ENCODE data around the gene ITIH4.

The ITIH4 gene

GRCh38 chr3:52770496-52771333 is 59.8 kb downstream of the ITIH4 start, which contains the start of gene NEK4 (continued):
- no peak for TF ChIP-seq ZNF555 (tag by site-specific recombination; conservative IDR thresholded peaks at IDR 0.05)
- TF ChIP-seq ZNF341 (tag by site-specific recombination; IDR thresholded peaks at IDR 0.05; ENCODE audit: low read depth), result peak; percentile 94
- peak; percentile 60 for TF ChIP-seq SP2 (tag by site-specific recombination; IDR thresholded peaks at IDR 0.05)
- no peak for TF ChIP-seq ZSCAN4 (tag by site-specific recombination; IDR thresholded peaks at IDR 0.05)
- no peak for TF ChIP-seq ZNF214 (tag by site-specific recombination; IDR thresholded peaks at IDR 0.05; ENCODE audit: borderline replicate concordance)
- TF ChIP-seq ZNF488 (tag by site-specific recombination; IDR thresholded peaks at IDR 0.05), result no peak
- no peak for TF ChIP-seq ZNF350 (tag by site-specific recombination; IDR thresholded peaks at IDR 0.05)
- no peak for TF ChIP-seq ZNF211 (tag by site-specific recombination; IDR thresholded peaks at IDR 0.05; ENCODE audit: low read depth)
- no peak for TF ChIP-seq ZNF280C (tag by site-specific recombination; IDR thresholded peaks at IDR 0.05)
- peak; percentile 73 for TF ChIP-seq ZXDB (tag by site-specific recombination; IDR thresholded peaks at IDR 0.05)
- TF ChIP-seq ZNF394 (tag by site-specific recombination; IDR thresholded peaks at IDR 0.05; ENCODE audit: borderline replicate concordance), result peak; percentile 34; the same call in 1 of the 2 replicates
- peak; percentile 60 for TF ChIP-seq ZNF518A (tag by site-specific recombination; conservative IDR thresholded peaks at IDR 0.05; ENCODE audit: low read depth)
- no peak for TF ChIP-seq ZNF560 (tag by site-specific recombination; IDR thresholded peaks at IDR 0.05; ENCODE audit: borderline replicate concordance)
- no peak for TF ChIP-seq KLF7 (tag by site-specific recombination; IDR thresholded peaks at IDR 0.05; ENCODE audit: borderline replicate concordance)
- no peak for TF ChIP-seq ZNF785 (tag by site-specific recombination; IDR thresholded peaks at IDR 0.05)
- peak; percentile 59; the same call in 1 of the 2 replicates for TF ChIP-seq ZFHX2 (tag by site-specific recombination; conservative IDR thresholded peaks at IDR 0.05)
- peak; percentile 85 for TF ChIP-seq ZBTB11 (tag by site-specific recombination; conservative IDR thresholded peaks at IDR 0.05; ENCODE audit: low read depth)
- 0 out of 2 replicates have a peak, but pooled peaks have one; percentile 18 for TF ChIP-seq KLF1 (tag by site-specific recombination; IDR thresholded peaks at IDR 0.05)
- TF ChIP-seq ZFP69B (tag by site-specific recombination; IDR thresholded peaks at IDR 0.05), result peak; percentile 73
- TF ChIP-seq ZFP3 (tag by site-specific recombination; IDR thresholded peaks at IDR 0.05; ENCODE audit: low read depth), result no peak
- TF ChIP-seq ZNF843 (tag by site-specific recombination; IDR thresholded peaks at IDR 0.05), result no peak; the same call in 1 of the 2 replicates
- TF ChIP-seq GLIS1 (tag by site-specific recombination; IDR thresholded peaks at IDR 0.05), result peak; percentile 52
- TF ChIP-seq EGR2 (tag by site-specific recombination; IDR thresholded peaks at IDR 0.05; ENCODE audit: low read depth), result peak; percentile 44; the same call in 1 of the 2 replicates

Measured in HEK293 (cell line).